GM19099 (cell line): Measurements from ENCODE around the gene VPS35L.

Experiments used
- POLR2A ChIP-seq: IDR thresholded peaks from 3 replicates; pipeline ENCODE4 v1.6.1; 2011; ENCODE audit warnings: low read depth; ENCODE audit not compliant: insufficient read length; ENCODE audit errors: extremely low read depth

VPS35L gene

DNA sequence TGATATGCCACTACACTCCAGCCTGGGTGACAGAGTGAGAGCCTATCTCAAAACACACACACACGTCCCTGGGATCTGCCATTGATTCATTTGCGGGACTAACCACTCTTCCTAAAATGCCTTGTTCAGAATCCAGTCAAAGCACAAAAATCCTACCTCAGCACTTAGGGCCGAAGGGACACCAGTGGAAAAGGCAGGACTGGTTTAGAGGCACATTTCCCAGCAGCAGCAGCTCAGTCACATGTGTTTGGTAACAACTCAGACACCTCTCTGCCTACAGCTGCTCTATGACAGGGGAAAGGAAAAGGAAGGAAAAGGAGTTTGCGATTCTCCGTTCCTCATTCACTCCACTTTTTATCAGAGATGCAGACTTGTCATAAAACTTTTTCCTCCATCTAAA is 150.3 kb downstream of the VPS35L start:
- TF ChIP-seq POLR2A, result no peak

- TF ChIP-seq POLR2A, result no peak
These were observed 151.3 kb downstream of the VPS35L start for GRCh38 chr16:19706846-19707245.

GRCh38 chr16:19707569-19708295 is 152.2 kb downstream of the VPS35L start:
- TF ChIP-seq POLR2A, result no peak

DNA sequence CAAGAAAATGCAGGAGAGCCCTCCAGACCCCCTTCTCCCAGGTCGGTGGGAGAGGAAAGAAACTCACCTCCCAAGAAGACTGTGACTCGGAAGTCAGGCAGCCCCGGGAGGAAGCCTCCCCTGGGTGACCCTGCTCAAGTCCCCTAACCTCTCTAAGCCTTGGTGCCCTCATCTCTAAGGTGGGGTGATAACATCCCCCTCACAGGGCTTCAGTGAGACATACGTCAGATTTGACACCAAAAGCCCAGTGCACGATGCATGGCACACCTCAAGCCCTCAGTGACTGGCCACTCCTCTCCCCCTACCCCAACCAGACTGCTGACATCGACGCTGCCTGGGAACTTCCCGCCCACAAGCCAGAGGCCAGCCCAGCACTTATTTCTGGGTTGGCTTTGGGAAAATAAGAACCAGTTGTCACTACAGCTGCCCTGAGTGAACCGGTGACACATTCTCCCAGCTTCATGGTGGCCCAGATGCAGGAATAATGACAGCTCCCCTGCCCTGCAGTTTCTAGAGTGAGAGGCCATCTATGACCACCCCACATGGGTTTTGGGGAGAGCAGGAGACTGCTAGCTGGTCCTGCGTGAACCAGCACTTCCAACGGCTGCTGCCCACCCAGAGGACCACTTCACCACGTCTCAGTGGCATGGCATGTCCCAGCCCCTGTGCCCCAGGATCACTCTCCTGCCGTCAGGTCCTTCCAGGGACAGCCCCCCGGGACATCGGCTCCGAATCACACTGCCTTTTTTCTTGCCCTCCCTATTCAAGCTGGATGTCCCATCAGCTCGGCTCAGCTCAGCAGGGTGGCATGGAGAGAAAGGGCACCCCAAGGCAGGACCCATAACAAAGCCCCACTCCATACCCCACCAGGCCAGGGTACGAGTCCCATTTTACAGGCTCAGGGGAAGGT is 153.0 kb downstream of the VPS35L start:
- no peak for TF ChIP-seq POLR2A

DNA sequence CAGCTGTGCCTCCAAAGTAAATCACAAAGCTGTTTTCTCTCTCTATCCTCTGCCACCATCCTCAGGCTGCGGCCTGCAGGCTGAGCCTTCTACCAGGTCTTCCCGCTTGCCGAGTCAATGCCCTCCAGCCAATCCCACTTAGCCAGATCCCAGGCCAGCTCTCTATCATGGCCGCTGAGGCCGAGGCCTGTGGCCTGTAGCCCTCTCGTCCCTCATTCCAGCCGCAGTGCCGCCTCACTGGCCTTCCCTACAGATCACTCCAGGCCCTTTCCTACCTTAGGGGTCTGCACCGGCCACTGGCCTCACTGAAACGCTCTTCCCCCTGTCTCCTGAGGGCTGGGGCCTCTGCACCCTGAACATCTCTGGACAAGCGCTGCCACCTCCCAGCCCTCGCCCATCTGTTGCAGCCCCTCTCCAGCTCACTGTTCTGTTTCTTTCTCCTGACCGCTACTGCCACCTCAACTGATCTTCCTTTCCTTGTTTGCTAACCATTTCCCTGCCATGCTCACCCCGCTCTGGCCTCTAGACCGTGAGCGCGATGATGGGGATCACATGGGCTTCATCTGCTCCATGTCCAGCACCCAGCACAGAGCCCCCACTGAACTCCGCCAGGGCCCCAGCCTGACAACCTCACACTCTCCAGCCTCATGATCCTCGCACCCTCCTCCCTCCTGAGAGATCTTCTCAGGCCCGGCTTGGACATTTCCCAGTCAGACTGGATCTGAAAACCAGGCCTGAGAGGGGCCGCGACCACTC is 154.1 kb downstream of the VPS35L start:
- no peak for TF ChIP-seq POLR2A

DNA sequence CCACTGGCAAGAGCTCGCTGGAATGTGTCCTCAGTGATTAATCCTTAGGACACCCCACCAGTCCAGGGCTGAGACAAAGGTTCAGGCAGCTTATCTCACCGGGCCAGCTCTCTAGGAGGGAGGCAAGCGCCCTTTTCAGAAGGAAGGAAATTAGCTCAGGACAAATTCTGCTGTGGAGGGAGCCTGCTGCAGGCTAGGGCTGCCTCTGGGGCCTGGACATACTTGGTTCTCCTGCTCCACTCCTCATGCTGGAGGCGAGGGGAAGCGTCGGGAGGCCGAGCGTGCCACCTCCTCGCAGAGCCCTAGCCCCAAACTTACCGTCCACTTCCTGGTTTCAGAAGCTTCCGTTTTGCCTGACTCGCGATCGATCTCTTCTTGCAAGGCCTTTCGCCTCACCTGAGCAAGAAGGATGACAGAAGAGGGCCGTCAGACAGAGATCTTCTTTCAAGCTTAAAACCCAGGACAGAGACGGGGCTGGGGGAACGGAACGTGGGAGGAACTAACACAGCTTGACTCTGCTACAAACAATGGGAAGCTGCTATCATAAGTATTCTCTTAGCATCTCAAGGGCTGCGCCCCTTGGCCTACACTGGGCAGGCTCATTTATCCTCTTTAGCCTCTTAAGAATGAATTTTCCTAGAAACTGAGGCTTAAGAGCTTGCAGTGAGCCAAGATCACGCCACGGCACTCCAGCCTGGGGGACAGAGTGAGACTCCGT is 154.8 kb downstream of the VPS35L start:
- TF ChIP-seq POLR2A, result no peak

GRCh38 chr16:19710991-19711545 is 155.6 kb downstream of the VPS35L start:
- no peak for TF ChIP-seq POLR2A

- TF ChIP-seq POLR2A, result no peak
These were observed 156.1 kb downstream of the VPS35L start for GRCh38 chr16:19711643-19712042.

GRCh38 chr16:19712418-19713058 is 157.0 kb downstream of the VPS35L start:
- TF ChIP-seq POLR2A, result no peak

GRCh38 chr16:19713697-19714096 is 158.2 kb downstream of the VPS35L start:
- no peak for TF ChIP-seq POLR2A

DNA sequence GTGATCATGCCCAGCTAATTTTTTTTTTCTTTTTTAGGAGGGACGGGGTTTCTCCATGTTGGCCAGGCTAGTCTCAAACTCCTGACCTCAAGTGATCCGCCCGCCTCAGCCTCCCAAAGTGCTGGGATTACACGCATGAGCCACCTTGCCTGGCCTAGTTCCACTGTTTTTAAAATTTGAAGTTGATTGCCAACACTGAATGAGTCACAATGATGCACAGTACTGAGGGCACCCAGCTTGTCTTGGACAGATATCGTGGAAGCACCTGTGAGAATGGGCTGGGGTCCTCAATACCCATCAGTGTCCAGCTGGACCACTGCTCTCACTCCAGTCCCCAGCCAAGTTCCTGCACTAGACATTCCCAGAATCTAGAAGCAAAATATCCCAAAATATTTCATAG is 160.1 kb downstream of the VPS35L start:
- no peak for TF ChIP-seq POLR2A

DNA sequence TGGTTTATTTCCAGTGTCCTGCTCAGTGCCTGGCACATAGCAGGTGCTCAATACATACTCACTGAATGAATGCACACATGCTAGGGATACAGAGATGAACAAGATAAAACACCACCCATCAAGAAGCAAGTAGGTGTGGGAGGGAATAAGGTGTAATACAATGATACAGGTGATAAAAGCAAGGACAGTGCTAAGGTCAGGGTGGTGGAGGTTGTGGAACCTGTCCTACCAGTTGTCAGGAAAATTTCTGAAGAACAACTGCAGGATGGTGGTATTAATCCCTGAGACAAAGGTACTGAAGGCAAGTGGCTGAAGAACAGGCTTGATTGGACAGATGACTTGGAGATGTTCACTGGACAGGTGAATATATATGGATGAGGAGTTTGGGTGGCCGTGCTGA is 160.7 kb downstream of the VPS35L start:
- no peak for TF ChIP-seq POLR2A

- no peak for TF ChIP-seq POLR2A
These were observed 161.8 kb downstream of the VPS35L start for GRCh38 chr16:19717314-19717713.
